ENCODE results near the gene NFYC.

- TF ChIP-seq, protein P1, sequence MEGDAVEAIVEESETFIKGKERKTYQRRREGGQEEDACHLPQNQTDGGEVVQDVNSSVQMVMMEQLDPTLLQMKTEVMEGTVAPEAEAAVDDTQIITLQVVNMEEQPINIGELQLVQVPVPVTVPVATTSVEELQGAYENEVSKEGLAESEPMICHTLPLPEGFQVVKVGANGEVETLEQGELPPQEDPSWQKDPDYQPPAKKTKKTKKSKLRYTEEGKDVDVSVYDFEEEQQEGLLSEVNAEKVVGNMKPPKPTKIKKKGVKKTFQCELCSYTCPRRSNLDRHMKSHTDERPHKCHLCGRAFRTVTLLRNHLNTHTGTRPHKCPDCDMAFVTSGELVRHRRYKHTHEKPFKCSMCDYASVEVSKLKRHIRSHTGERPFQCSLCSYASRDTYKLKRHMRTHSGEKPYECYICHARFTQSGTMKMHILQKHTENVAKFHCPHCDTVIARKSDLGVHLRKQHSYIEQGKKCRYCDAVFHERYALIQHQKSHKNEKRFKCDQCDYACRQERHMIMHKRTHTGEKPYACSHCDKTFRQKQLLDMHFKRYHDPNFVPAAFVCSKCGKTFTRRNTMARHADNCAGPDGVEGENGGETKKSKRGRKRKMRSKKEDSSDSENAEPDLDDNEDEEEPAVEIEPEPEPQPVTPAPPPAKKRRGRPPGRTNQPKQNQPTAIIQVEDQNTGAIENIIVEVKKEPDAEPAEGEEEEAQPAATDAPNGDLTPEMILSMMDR (conservative IDR thresholded peaks at IDR 0.05 in 1 of 2, IDR thresholded peaks at IDR 0.05 in 1 of 2; ENCODE audit: extremely low read depth in 1 of 2, insufficient read depth in 1 of 2, low read depth in 1 of 2, low read length in 2 of 2): no peak
- no peak for TF ChIP-seq EZH2 (IDR thresholded peaks at IDR 0.05; ENCODE audit: borderline replicate concordance, low read length)
Observed at GRCh38 chr1:40712405-40712944, 21.0 kb downstream of the NFYC start.
